Measurements from ENCODE around the gene CDCA7L. TPM values are rescaled to one million over a fixed set of nuclear protein-coding genes. Genes with fewer than 3 reads are reported as not detected.

Gene CDCA7L
- total RNA-seq, 4 donors from 2014 or later, result 23.7 to 56.2 (median 26.0) TPM

- peaks cover 6 to 19% of the 10 kb centered on the region in 2 donors for H3K4me1 ChIP-seq
- no peak overlapping the region for H3K4me3 ChIP-seq (replicated peaks in 1 of 3)
- intact Hi-C loops (cut with DNase I), result no loop called here
- H3K9me3 ChIP-seq, result no peaks in the 10 kb centered on the region
- no peaks in the 10 kb centered on the region for H3K36me3 ChIP-seq
- no peak overlapping the region for H3K27ac ChIP-seq
- no peak for DNase-seq
- H3K27me3 ChIP-seq, result no peaks in the 10 kb centered on the region
- TF ChIP-seq CTCF (IDR thresholded peaks at IDR 0.05) (no peak), POLR2A (IDR thresholded peaks at IDR 0.05) (no peak)
- 93 to 97% methylated on average over 1 of the region's 1 CpG for WGBS, 2 donors
These were observed 19.3 kb downstream of the CDCA7L start for GRCh38 chr7:21926448-21926847.

DNA sequence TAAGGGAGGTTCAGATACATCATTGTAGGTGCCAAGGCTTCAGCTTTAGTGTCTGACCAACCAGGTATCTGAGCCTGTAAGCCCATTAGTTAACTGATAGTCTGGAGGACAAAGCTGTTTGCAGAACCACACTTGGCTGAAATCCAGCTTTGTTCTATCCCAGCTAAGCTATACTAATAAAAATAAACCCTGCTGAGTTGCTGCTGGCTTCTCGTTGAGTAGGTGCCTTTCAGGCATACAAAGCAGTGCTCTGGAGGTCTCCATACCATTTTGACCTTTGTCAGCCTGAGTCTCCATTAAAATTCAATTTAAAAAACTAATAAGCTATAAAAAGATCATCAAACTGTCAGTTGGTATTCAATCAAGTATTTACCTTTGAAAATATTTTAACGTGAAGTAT lies 22.0 kb downstream of the CDCA7L start:
- no peaks in the 10 kb centered on the region for H3K9me3 ChIP-seq
- H3K4me3 ChIP-seq (replicated peaks in 1 of 3), result no peak overlapping the region
- WGBS, 2 donors, result 41 to 47% methylated on average over 2 of the region's 2 CpGs
- no peak for TF ChIP-seq POLR2A (IDR thresholded peaks at IDR 0.05)
- no peak for TF ChIP-seq CTCF (IDR thresholded peaks at IDR 0.05)
- peak; percentile 29 to 38 for DNase-seq
- peak overlapping the region in 1 of 3 donors; percentile 15 for H3K27ac ChIP-seq
- H3K4me1 ChIP-seq, result peaks cover 6 to 24% of the 10 kb centered on the region in 2 donors
- H3K27me3 ChIP-seq, result no peaks in the 10 kb centered on the region
- intact Hi-C loops (cut with DNase I), result no loop called here
- H3K36me3 ChIP-seq, result no peaks in the 10 kb centered on the region

DNA sequence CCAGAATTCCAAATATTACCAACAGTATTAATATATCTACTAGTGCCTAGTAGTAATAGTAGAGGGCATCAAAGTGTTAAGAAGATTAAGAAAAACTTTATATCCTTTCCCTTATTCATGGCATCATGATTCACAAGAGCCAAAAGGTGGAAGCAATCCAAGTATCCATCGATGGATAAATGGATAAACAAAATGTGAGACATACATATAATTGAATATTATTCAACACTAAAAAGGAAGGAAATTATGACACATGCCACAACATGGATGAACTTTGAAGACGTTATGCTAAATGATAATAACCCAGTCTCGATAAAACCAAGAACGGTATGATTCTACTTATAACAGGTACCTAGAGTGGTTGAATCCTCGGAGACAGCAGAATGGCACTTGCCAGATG lies 23.1 kb downstream of the CDCA7L start:
- Histone ChIP-seq H3K9me3 (no peaks in the 10 kb centered on the region), H3K27me3 (no peaks in the 10 kb centered on the region), H3K36me3 (no peaks in the 10 kb centered on the region), H3K27ac (no peak overlapping the region), H3K4me1 (peaks cover 6 to 24% of the 10 kb centered on the region in 2 donors), H3K4me3 (replicated peaks in 1 of 3) (no peak overlapping the region)
- no peak for DNase-seq
- intact Hi-C loops (cut with DNase I), result no loop called here
- 89 to 92% methylated on average over 5 of the region's 5 CpGs for WGBS, 2 donors
- TF ChIP-seq CTCF (IDR thresholded peaks at IDR 0.05) (no peak), POLR2A (IDR thresholded peaks at IDR 0.05) (no peak)

GRCh38 chr7:21920936-21921335 lies 24.8 kb downstream of the CDCA7L start:
- 60 to 61% methylated on average over 3 of the region's 3 CpGs for WGBS, 2 donors
- TF ChIP-seq CTCF (IDR thresholded peaks at IDR 0.05), result no peak
- no peak for TF ChIP-seq POLR2A (IDR thresholded peaks at IDR 0.05)
- intact Hi-C loops (cut with DNase I), result no loop called here

DNA sequence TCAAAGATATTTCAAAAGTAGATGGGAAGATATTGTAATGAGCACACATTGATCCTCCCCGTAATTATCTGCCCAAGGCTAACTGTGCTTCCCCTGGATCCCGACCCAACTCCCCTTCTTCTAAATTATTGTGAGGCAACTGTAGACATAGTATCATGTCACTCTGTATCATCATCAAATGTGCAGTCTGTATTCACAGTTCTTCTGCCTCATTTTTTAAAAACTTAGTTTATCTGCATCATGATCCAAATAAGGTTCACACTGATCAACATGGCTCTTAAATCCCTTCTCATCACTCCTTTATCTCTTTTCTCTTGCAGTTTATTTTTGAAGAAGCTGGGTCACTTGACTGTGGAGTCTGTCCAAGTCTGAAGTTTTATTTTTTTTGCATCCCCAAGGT lies 27.5 kb downstream of the CDCA7L start:
- intact Hi-C loops (cut with DNase I), result no loop called here
- no peak for DNase-seq
- WGBS, 2 donors, result 96 to 97% methylated on average over 2 of the region's 2 CpGs

More at GRCh38 chr7:21920936-21921335, 24.8 kb downstream of the CDCA7L start:
- Histone ChIP-seq H3K4me3 (replicated peaks in 1 of 3) (no peak overlapping the region), H3K4me1 (peaks cover 6 to 24% of the 10 kb centered on the region in 2 donors), H3K27me3 (no peaks in the 10 kb centered on the region), H3K27ac (no peak overlapping the region), H3K9me3 (no peaks in the 10 kb centered on the region), H3K36me3 (no peaks in the 10 kb centered on the region)
- no peak for DNase-seq

More for the DNA sequence above, 27.5 kb downstream of the CDCA7L start:
- no peaks in the 10 kb centered on the region for H3K27me3 ChIP-seq
- no peak for TF ChIP-seq CTCF (IDR thresholded peaks at IDR 0.05)
- no peak for TF ChIP-seq POLR2A (IDR thresholded peaks at IDR 0.05)
- H3K27ac ChIP-seq, result no peak overlapping the region
- no peaks in the 10 kb centered on the region for H3K36me3 ChIP-seq
- H3K4me1 ChIP-seq, result peaks cover 0 to 13% of the 10 kb centered on the region in 2 donors
- no peak overlapping the region for H3K4me3 ChIP-seq (replicated peaks in 1 of 3)
- H3K9me3 ChIP-seq, result no peaks in the 10 kb centered on the region

All from thyroid gland (tissue), 4 donors.